ENCODE results near the gene SMARCC2.

GRCh38 chr12:56141946-56142784, 47.1 kb downstream of the SMARCC2 start:
- TF ChIP-seq EZH2 (IDR thresholded peaks at IDR 0.05) = no peak
- no peak for TF ChIP-seq POLR2AphosphoS5 (IDR thresholded peaks at IDR 0.05; ENCODE audit: borderline replicate concordance, low read depth, low read length)
